SU-DHL-6 (cell line): ENCODE results near the gene FGFR2.

Source experiments
- CTCF ChIP-seq: fragments of 200-600 bp; sonication (generic); IDR thresholded peaks from one replicate; pipeline ENCODE4 v1.5.1; 2017; ENCODE audit warnings: antibody characterized with exemption, mild to moderate bottlenecking, low read length, moderate library complexity; ENCODE audit not compliant: insufficient read depth, poor library complexity, severe bottlenecking
- EZH2phosphoT487 ChIP-seq: fragments of 200-600 bp; sonication (generic), shearing (Covaris generic); conservative IDR thresholded peaks from 2 replicates; pipeline ENCODE4 v1.6.1; 2018; ENCODE audit warnings: mild to moderate bottlenecking, antibody characterized with exemption, low read length, moderate library complexity, mixed read lengths

- TF ChIP-seq CTCF (no peak), EZH2phosphoT487 (no peak)
Measured at GRCh38 chr10:121536310-121536913, 61.8 kb downstream of the FGFR2 start.
